ENCODE data around the gene ADAM22.

ADAM22 gene

DNA sequence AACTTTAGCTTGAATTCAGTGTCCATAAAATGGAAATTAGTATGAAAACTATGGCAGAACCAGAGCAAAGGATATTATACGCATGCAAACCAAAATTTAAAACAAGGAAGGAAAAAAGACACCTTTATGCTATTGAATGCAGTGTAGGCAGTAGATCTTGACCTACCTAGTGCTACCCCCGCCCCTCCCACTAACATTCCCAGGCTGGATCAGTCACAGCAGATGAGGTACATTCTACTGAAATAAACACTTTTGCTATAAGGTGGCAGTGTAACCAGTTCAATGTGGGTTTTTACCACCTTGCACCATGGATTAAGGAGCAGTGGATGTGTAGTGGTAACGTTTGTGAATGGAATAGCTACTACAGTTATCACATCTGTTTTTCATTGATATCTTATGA, 257.9 kb downstream of the ADAM22 start:
- Histone ChIP-seq H3K27ac (ENCODE audit: low read length) (no peak overlapping the region), H3K36me3 (replicated peaks; ENCODE audit: low read depth, low read length) (no peaks in the 10 kb centered on the region), H3K9me3 (ENCODE audit: insufficient read depth, low read length) (no peaks in the 10 kb centered on the region), H3K27me3 (ENCODE audit: low read depth, low read length) (no peaks in the 10 kb centered on the region), H3K4me3 (ENCODE audit: low read length) (no peak overlapping the region), H4K20me1 (ENCODE audit: insufficient read depth, low read length) (no peaks in the 10 kb centered on the region), H3K4me1 (ENCODE audit: low read length) (no peaks in the 10 kb centered on the region), H2AFZ (ENCODE audit: low read depth, low read length) (no peak overlapping the region), H3K79me2 (ENCODE audit: low read length) (no peaks in the 10 kb centered on the region), H3K9ac (ENCODE audit: low read length) (no peak overlapping the region), H3K4me2 (ENCODE audit: low read length) (no peak overlapping the region)
- TF ChIP-seq, protein P1, sequence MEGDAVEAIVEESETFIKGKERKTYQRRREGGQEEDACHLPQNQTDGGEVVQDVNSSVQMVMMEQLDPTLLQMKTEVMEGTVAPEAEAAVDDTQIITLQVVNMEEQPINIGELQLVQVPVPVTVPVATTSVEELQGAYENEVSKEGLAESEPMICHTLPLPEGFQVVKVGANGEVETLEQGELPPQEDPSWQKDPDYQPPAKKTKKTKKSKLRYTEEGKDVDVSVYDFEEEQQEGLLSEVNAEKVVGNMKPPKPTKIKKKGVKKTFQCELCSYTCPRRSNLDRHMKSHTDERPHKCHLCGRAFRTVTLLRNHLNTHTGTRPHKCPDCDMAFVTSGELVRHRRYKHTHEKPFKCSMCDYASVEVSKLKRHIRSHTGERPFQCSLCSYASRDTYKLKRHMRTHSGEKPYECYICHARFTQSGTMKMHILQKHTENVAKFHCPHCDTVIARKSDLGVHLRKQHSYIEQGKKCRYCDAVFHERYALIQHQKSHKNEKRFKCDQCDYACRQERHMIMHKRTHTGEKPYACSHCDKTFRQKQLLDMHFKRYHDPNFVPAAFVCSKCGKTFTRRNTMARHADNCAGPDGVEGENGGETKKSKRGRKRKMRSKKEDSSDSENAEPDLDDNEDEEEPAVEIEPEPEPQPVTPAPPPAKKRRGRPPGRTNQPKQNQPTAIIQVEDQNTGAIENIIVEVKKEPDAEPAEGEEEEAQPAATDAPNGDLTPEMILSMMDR (IDR thresholded peaks at IDR 0.05; ENCODE audit: low read depth, low read length): no peak
- no peak for TF ChIP-seq EZH2phosphoT487 (IDR thresholded peaks at IDR 0.05; ENCODE audit: low read depth)

DNA sequence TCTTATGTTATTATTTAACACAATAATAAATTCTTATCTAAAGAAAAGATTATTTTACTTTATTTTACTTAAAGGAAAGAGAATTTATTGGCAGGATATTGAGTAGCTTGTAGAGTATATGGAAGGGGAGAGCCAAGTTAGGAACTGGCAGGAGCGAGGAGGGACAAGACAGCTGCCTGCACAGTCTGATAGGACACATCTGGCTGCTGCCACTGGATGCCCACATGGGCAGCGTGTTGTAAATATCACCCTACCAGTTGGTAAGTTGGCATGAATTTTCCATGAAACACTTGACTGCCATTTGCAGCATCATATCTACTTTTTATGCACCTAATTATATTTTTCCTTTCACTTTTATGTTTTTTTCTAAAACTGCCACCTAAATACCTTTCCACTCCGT, 266.2 kb downstream of the ADAM22 start:
- no peaks in the 10 kb centered on the region for H3K79me2 ChIP-seq (ENCODE audit: low read length)
- H4K20me1 ChIP-seq (ENCODE audit: insufficient read depth, low read length): no peaks in the 10 kb centered on the region
- peaks cover 41% of the 10 kb centered on the region for H3K36me3 ChIP-seq (replicated peaks; ENCODE audit: low read depth, low read length)
- no peak overlapping the region for H2AFZ ChIP-seq (ENCODE audit: low read depth, low read length)
- TF ChIP-seq EZH2phosphoT487 (IDR thresholded peaks at IDR 0.05; ENCODE audit: low read depth): no peak
- TF ChIP-seq, protein P1 (IDR thresholded peaks at IDR 0.05; ENCODE audit: low read depth, low read length): no peak
- no peaks in the 10 kb centered on the region for H3K9me3 ChIP-seq (ENCODE audit: insufficient read depth, low read length)
- no peak overlapping the region for H3K4me2 ChIP-seq (ENCODE audit: low read length)
- H3K4me1 ChIP-seq (ENCODE audit: low read length): no peaks in the 10 kb centered on the region
- no peaks in the 10 kb centered on the region for H3K27me3 ChIP-seq (ENCODE audit: low read depth, low read length)
- H3K27ac ChIP-seq (ENCODE audit: low read length): no peak overlapping the region
- H3K4me3 ChIP-seq (ENCODE audit: low read length): no peak overlapping the region
- no peak overlapping the region for H3K9ac ChIP-seq (ENCODE audit: low read length)

DNA sequence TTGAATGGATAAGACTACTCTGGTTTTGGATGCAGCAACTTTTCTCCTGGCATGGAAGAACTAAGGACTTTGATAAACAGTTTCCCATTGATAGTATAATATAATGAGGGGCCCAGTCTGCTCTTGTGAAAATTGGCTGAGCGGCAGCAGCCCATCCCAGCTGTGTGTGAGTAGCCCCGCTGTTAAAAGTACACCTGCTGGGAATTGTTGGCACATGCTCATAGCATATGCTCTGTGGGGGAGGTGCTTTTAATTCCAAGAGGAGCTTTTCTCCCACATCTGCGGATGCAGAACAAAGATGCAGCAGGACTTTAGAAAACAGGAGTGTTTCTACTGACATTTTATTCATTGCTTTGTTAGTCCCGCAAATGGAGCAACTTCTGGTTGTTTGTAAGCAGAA, 266.7 kb downstream of the ADAM22 start:
- H3K9me3 ChIP-seq (ENCODE audit: insufficient read depth, low read length): no peaks in the 10 kb centered on the region
- H3K36me3 ChIP-seq (replicated peaks; ENCODE audit: low read depth, low read length): peaks cover 46% of the 10 kb centered on the region
- no peak overlapping the region for H3K27ac ChIP-seq (ENCODE audit: low read length)
- no peak overlapping the region for H3K4me3 ChIP-seq (ENCODE audit: low read length)
- no peaks in the 10 kb centered on the region for H3K79me2 ChIP-seq (ENCODE audit: low read length)
- no peaks in the 10 kb centered on the region for H3K27me3 ChIP-seq (ENCODE audit: low read depth, low read length)
- H3K9ac ChIP-seq (ENCODE audit: low read length): no peak overlapping the region
- H4K20me1 ChIP-seq (ENCODE audit: insufficient read depth, low read length): no peaks in the 10 kb centered on the region
- H3K4me1 ChIP-seq (ENCODE audit: low read length): no peaks in the 10 kb centered on the region
- no peak overlapping the region for H2AFZ ChIP-seq (ENCODE audit: low read depth, low read length)
- H3K4me2 ChIP-seq (ENCODE audit: low read length): no peak overlapping the region
- no peak for TF ChIP-seq EZH2phosphoT487 (IDR thresholded peaks at IDR 0.05; ENCODE audit: low read depth)
- TF ChIP-seq, protein P1 (IDR thresholded peaks at IDR 0.05; ENCODE audit: low read depth, low read length): no peak

DNA sequence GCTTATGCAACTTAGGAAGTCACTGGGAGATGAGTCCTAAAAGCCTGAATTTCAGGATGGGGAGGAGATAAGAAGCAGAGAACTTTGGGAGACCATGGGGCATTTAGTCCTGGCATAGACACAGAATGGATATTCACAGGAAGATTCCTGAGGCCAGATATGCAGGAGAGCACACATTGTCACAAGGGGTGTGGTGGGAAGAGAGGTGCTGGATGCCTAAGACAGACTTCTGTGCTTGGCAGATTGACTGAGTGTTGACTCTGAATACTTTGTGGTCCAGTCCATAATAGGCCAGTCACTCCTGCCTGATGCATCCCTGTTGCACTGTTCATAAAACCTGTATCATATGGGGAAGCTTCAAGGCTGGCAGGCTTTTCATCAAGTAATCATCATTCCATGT, 267.3 kb downstream of the ADAM22 start:
- no peak overlapping the region for H2AFZ ChIP-seq (ENCODE audit: low read depth, low read length)
- 0 out of 2 replicates have a peak, but pooled peaks cover 2% of the 10 kb centered on the region for H4K20me1 ChIP-seq (ENCODE audit: insufficient read depth, low read length)
- H3K4me3 ChIP-seq (ENCODE audit: low read length): no peak overlapping the region
- no peak overlapping the region for H3K27ac ChIP-seq (ENCODE audit: low read length)
- H3K4me1 ChIP-seq (ENCODE audit: low read length): no peaks in the 10 kb centered on the region
- H3K9ac ChIP-seq (ENCODE audit: low read length): no peak overlapping the region
- peaks cover 51% of the 10 kb centered on the region for H3K36me3 ChIP-seq (replicated peaks; ENCODE audit: low read depth, low read length)
- H3K27me3 ChIP-seq (ENCODE audit: low read depth, low read length): no peaks in the 10 kb centered on the region
- TF ChIP-seq, protein P1 (IDR thresholded peaks at IDR 0.05; ENCODE audit: low read depth, low read length): no peak
- TF ChIP-seq EZH2phosphoT487 (IDR thresholded peaks at IDR 0.05; ENCODE audit: low read depth): no peak
- H3K4me2 ChIP-seq (ENCODE audit: low read length): no peak overlapping the region
- H3K79me2 ChIP-seq (ENCODE audit: low read length): no peaks in the 10 kb centered on the region
- H3K9me3 ChIP-seq (ENCODE audit: insufficient read depth, low read length): no peaks in the 10 kb centered on the region

All from OCI-LY3 (cell line).